ENCODE measurements around the gene FRRS1.

DNA sequence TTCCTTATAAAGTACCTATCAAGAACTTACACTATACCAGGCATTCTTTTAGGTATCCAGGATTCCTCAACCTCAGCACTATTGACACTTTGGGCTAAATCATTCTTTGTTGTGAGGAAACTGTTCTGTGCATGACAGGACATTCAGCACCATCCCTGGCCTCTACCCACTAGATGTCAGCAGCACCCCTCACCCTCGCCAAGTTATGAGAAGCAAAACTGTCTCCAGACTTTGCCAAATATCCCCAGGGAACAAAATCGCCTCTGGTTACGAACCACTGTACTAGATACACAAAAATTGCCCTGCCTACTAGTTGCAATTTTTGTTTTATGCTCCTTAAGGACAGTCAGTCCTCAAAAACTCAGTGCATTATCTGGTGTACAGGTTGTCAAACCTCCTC is 84.9 kb downstream of the FRRS1 start:
- TF ChIP-seq CTCF (optimal IDR thresholded peaks at IDR 0.05 in 1 of 3, IDR thresholded peaks at IDR 0.05 in 1 of 3, conservative IDR thresholded peaks at IDR 0.05 in 1 of 3; ENCODE audit: extremely low read depth in 1 of 3, insufficient read depth in 2 of 3, low read length in 3 of 3) (no peak), EZH2 (IDR thresholded peaks at IDR 0.05; ENCODE audit: low read length) (no peak)
